CD4-positive, alpha-beta T cell treated with Interferon gamma for 1 hour (primary cell): Measurements from ENCODE around the gene PLOD2.

Experiments used
- DNase-seq: peaks from one replicate; pipeline ENCODE4 v3.0.0-alpha.2; 2020

Gene PLOD2

GRCh38 chr3:146035366-146035765 is 125.6 kb downstream of the PLOD2 start:
- no peak for DNase-seq

- no peak for DNase-seq
Observed at GRCh38 chr3:146033950-146034349, 127.0 kb downstream of the PLOD2 start.

- no peak for DNase-seq
Observed at GRCh38 chr3:146026547-146026946, 134.4 kb downstream of the PLOD2 start.

- DNase-seq = no peak
Observed at GRCh38 chr3:146024260-146024659, 136.7 kb downstream of the PLOD2 start.

- DNase-seq = no peak
Observed at GRCh38 chr3:146020969-146021368, 140.0 kb downstream of the PLOD2 start.

- no peak for DNase-seq
Observed at GRCh38 chr3:146019508-146019907, 141.5 kb downstream of the PLOD2 start.
